IMR-90 (cell line): ENCODE measurements around the gene TCEA2. TPM values are rescaled to one million over a fixed set of nuclear protein-coding genes. Genes with fewer than 3 reads are reported as not detected.

ENCODE experiments used
- ATAC-seq: fragments of 200-7000 bp; cut with Tn5 transposase; 2 replicates; pipeline ENCODE4 v1.9.1; 2020; ENCODE audit warnings: low read depth, mild to moderate bottlenecking, moderate library complexity
- BruUV-seq: library from RNA; stranded (reverse); fragments of 400-500 nt; replicated peaks from 2 replicates; lab custom pipeline; 2021; lab: Mats Ljungman, UMichigan
- CTCF ChIA-PET: fragments of 300-600 bp; formaldehyde crosslinking; extraction: SDS; loops from one replicate; lab custom pipeline; 2021; ENCODE audit warnings: antibody characterized with exemption; lab: Yijun Ruan, JAX
- POLR2A ChIA-PET: fragments of 300-600 bp; sonication (Branson Sonifier 250); formaldehyde crosslinking; loops from one replicate; lab custom pipeline; 2022; ENCODE audit warnings: antibody characterized with exemption; ENCODE audit not compliant: unreplicated experiment; lab: Charles Lee
- DNase-seq: peaks from one replicate; pipeline ENCODE4 v3.0.0; 2013
- H2AFZ ChIP-seq: replicated peaks from 2 replicates; pipeline ENCODE3; 2013; ENCODE audit warnings: low read length, mild to moderate bottlenecking; ENCODE audit not compliant: poor library complexity
- H2AK5ac ChIP-seq: 2 replicates; pipeline ENCODE4 v1.6.1; 2013; ENCODE audit warnings: low read depth, low read length, inconsistent platforms
- H2AK9ac ChIP-seq: replicated peaks from 2 replicates; pipeline ENCODE3; 2013; ENCODE audit warnings: mild to moderate bottlenecking, low read depth, low read length, moderate library complexity; ENCODE audit not compliant: poor library complexity
- H2BK120ac ChIP-seq: 2 replicates; pipeline ENCODE4 v1.6.1; 2013; ENCODE audit warnings: low read depth, low read length, inconsistent platforms
- H2BK15ac ChIP-seq: 3 replicates; pipeline ENCODE4 v1.6.1; 2013; ENCODE audit warnings: low read depth, low read length, inconsistent platforms
- H2BK20ac ChIP-seq: 2 replicates; pipeline ENCODE4 v1.6.1; 2013; ENCODE audit warnings: low read depth, mild to moderate bottlenecking, inconsistent platforms, low read length, moderate library complexity
- H2BK5ac ChIP-seq: 2 replicates; pipeline ENCODE4 v1.6.1; 2013; ENCODE audit warnings: mild to moderate bottlenecking, low read depth, low read length, inconsistent platforms; ENCODE audit not compliant: poor library complexity, severe bottlenecking
- H3K14ac ChIP-seq: replicated peaks from 2 replicates; pipeline ENCODE4 v1.6.1; 2013; ENCODE audit warnings: low read depth, low read length, inconsistent platforms
- H3K18ac ChIP-seq: 2 replicates; pipeline ENCODE4 v1.6.1; 2013; ENCODE audit warnings: low read depth, low read length, control low read depth
- H3K23ac ChIP-seq: 2 replicates; pipeline ENCODE4 v1.6.1; 2013; ENCODE audit warnings: low read depth, low read length, inconsistent platforms
- H3K27ac ChIP-seq: 2 replicates; pipeline ENCODE4 v1.5.1; 2013; ENCODE audit warnings: mild to moderate bottlenecking, control low read depth, low read length; ENCODE audit not compliant: insufficient read depth
- H3K27me3 ChIP-seq: 2 replicates; pipeline ENCODE4 v1.6.1; 2013; ENCODE audit warnings: low read length; ENCODE audit not compliant: control insufficient read depth, insufficient read depth
- H3K36me3 ChIP-seq: 2 replicates; pipeline ENCODE4 v1.6.1; 2013; ENCODE audit warnings: low read length, mixed read lengths; ENCODE audit not compliant: control insufficient read depth, insufficient read depth
- H3K4ac ChIP-seq: 2 replicates; pipeline ENCODE4 v1.6.1; 2013; ENCODE audit warnings: low read depth, low read length, inconsistent platforms
- H3K4me1 ChIP-seq: 2 replicates; pipeline ENCODE4 v1.6.1; 2013; ENCODE audit warnings: low read length, mixed read lengths; ENCODE audit not compliant: control insufficient read depth, insufficient read depth
- H3K4me2 ChIP-seq: 2 replicates; pipeline ENCODE4 v1.6.1; 2013; ENCODE audit warnings: low read depth, mild to moderate bottlenecking, control low read depth, low read length, moderate library complexity
- H3K4me3 ChIP-seq: 2 replicates; pipeline ENCODE4 v1.5.1; 2013; ENCODE audit warnings: low read depth, mild to moderate bottlenecking, control low read depth, low read length, moderate library complexity; ENCODE audit not compliant: insufficient read depth
- H3K56ac ChIP-seq: 2 replicates; pipeline ENCODE4 v1.6.1; 2013; ENCODE audit warnings: low read length, inconsistent platforms; ENCODE audit not compliant: insufficient read depth; ENCODE audit errors: extremely low read depth
- H3K79me1 ChIP-seq, 2 experiments: 2 replicates each; pipeline ENCODE4 v1.6.1; 2013; ENCODE audit warnings: low read length in 2 of 2, inconsistent platforms in 1 of 2, low read depth in 1 of 2
- H3K9ac ChIP-seq: 2 replicates; pipeline ENCODE4 v1.6.1; 2013; ENCODE audit warnings: low read depth, low read length, control low read depth
- H3K9me1 ChIP-seq: 2 replicates; pipeline ENCODE4 v1.6.1; 2013; ENCODE audit warnings: low read length, inconsistent platforms; ENCODE audit not compliant: insufficient read depth
- H3K9me3 ChIP-seq: 2 replicates; pipeline ENCODE4 v1.6.1; 2013; ENCODE audit warnings: low read length; ENCODE audit not compliant: control insufficient read depth, insufficient read depth
- H4K20me1 ChIP-seq: 2 replicates; pipeline ENCODE4 v1.6.1; 2013; ENCODE audit warnings: low read length, inconsistent platforms; ENCODE audit not compliant: insufficient read depth
- H4K5ac ChIP-seq: 2 replicates; pipeline ENCODE4 v1.6.1; 2013; ENCODE audit warnings: mild to moderate bottlenecking, low read depth, low read length, control low read depth
- H4K8ac ChIP-seq, 2 experiments: 2 replicates each; pipeline ENCODE4 v1.6.1; 2013; ENCODE audit warnings: low read depth in 2 of 2, low read length in 2 of 2, control low read depth in 1 of 2, inconsistent platforms in 1 of 2
- H4K91ac ChIP-seq: 2 replicates; pipeline ENCODE4 v1.6.1; 2013; ENCODE audit warnings: low read depth, low read length, inconsistent platforms; ENCODE audit not compliant: insufficient read depth
- BHLHE40 ChIP-seq: fragments of 150-350 bp; IDR thresholded peaks from 2 replicates; pipeline ENCODE4 v1.6.1; 2016; ENCODE audit warnings: mild to moderate bottlenecking, low read depth, low read length
- FOS ChIP-seq: fragments of 150-350 bp; IDR thresholded peaks from 2 replicates; pipeline ENCODE4 v1.6.1; 2016; ENCODE audit warnings: low read depth, low read length
- NFE2L2 ChIP-seq: fragments of 150-350 bp; IDR thresholded peaks from 2 replicates; pipeline ENCODE4 v1.6.1; 2016; ENCODE audit warnings: low read depth, mild to moderate bottlenecking, low read length
- RFX5 ChIP-seq: IDR thresholded peaks from 2 replicates; pipeline ENCODE4 v1.8.0; 2012; ENCODE audit warnings: low read depth, mild to moderate bottlenecking, low read length, moderate library complexity
- WGBS, 2 experiments: methylation state at CpG; one replicate each; pipeline versions ENCODE4 v1.1.5 to v1.1.7; 2013; ENCODE audit warnings: missing lambda C conversion rate in 2 of 2; ENCODE audit not compliant: insufficient read length in 1 of 2; ENCODE audit errors: extremely low coverage in 2 of 2; 5-methylcytosine and 5-hydroxymethylcytosine counted together
- dilution Hi-C: fragments of 300-500 bp; cut with HindIII; formaldehyde crosslinking; loops from one replicate; pipeline ENCODE4 v1.14.3; 2018; ENCODE audit warnings: low sequenced_read_pairs; ENCODE audit not compliant: unreplicated experiment
- in situ Hi-C: fragments of 300-500 bp; cut with MboI; formaldehyde crosslinking; loops from 3 replicates; pipeline ENCODE4 v1.14.3; 2019; ENCODE audit warnings: low sequenced_read_pairs, inconsistent platforms, mixed read lengths
- intact Hi-C: fragments of 100-400 bp; cut with micrococcal nuclease; formaldehyde crosslinking; loops from 2 replicates; pipeline ENCODE4 v1.10.0; 2022
- microRNA-seq, 2 experiments: library from miRNA; stranded (forward) in 1 of 2; unstranded in 1 of 2; fragments of 10-50 nt in 1 of 2; fragments of <30 nt in 1 of 2; gene quantifications in 1 of 2; microRNA quantifications in 1 of 2; one replicate each; pipeline versions ENCODE3 to v1.1.0; 2013 to 2020; ENCODE audit not compliant: insufficient read depth in 1 of 2, insufficient read length in 1 of 2, unreplicated experiment in 1 of 2
- polyA plus RNA-seq, 3 experiments: library from polyadenylated mRNA; depleted of rRNA; stranded (reverse); fragments of >200 nt; gene quantifications; 2 replicates each; pipeline ENCODE4 v1.2.3, GENCODE V29; 2012; ENCODE audit warnings: low replicate concordance in 1 of 3
- small RNA-seq, 5 experiments: library from RNA; depleted of rRNA; stranded (forward); fragments of <200 nt; gene quantifications; one replicate each; pipeline ENCODE3, GENCODE V24; 2012
- total RNA-seq: library from RNA; depleted of rRNA; stranded (reverse); fragments of >200 nt; gene quantifications from 2 replicates; pipeline ENCODE4 v1.2.3, GENCODE V29; 2012; rRNA removed
- TF ChIP-seq, protein P1 (sequence below): conservative IDR thresholded peaks from 2 replicates; pipeline ENCODE4 v1.5.1; 2012; ENCODE audit warnings: mild to moderate bottlenecking, low read depth, low read length, improper control_type of control experiment

The TCEA2 gene
- total and polyA plus RNA-seq, 2 of the 4 experiments (the other 2 are of a cell fraction): 9.3 to 30.0 TPM

DNA sequence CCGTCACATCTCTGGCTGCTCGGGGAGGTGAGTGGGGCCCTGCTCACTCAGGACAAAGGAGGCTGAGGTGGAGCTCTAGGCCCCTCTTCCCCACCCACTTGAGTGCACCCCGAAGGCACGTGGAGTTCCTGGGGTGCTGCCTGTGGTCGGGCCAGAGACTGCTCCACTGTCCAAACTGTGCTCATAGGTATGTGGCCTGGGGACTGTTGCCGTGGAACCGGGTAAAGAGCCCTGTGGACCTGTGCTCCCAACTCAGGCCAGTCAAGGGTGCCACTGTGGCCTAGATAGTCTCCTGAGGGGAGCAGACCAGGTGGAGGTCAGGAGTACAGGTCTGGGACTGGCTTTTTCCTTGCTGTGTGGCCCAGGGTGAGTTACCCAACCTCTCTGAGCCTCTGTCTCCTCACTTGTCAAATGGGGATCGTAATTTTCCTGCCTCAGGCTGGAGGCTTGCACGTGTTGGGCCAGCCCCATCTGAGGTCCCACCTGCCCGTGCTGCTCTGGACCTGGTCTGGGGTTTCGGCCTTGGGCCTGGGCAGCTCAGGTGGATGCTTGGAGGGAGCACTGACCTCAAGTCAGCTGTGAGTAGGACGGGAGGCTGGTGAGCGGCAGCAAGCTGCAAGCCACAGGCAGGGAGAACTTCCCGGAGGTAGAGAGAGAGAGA is 56.8 kb downstream of the TCEA2 start (continued):
- no peak for TF ChIP-seq BHLHE40

- no TSS peak for BruUV-seq
- Histone ChIP-seq H3K36me3 (no peaks in the 10 kb centered on the region), H3K9ac (no peak overlapping the region), H2BK120ac (no peak overlapping the region), H3K4ac (no peak overlapping the region), H3K56ac (no peak overlapping the region), H4K5ac (no peak overlapping the region), H2AK5ac (no peak overlapping the region), H3K18ac (no peak overlapping the region), H3K27ac (no peak overlapping the region), H3K4me3 (no peak overlapping the region), H2AK9ac (no peak overlapping the region), H3K9me1 (no peaks in the 10 kb centered on the region), H3K27me3 (peaks cover 22% of the 10 kb centered on the region), H2AFZ (no peak overlapping the region), H2BK5ac (no peak overlapping the region), H3K79me1 (no peaks in the 10 kb centered on the region), H4K20me1 (no peaks in the 10 kb centered on the region), H2BK20ac (no peak overlapping the region), H3K4me2 (no peak overlapping the region), H2BK15ac (no peak overlapping the region), H3K14ac (no peak overlapping the region), H3K4me1 (no peaks in the 10 kb centered on the region), H3K23ac (no peak overlapping the region), H4K91ac (no peak overlapping the region), H3K9me3 (no peaks in the 10 kb centered on the region), H4K8ac (no peak overlapping the region)
- dilution Hi-C loops: no loop called here
- ChIA-PET POLR2A (no interaction called here), CTCF (interaction anchor here (2.0 kb wide), 1 partner anchor 83 kb away, joined by 8 read pairs; no protein-coding TSS in a partner anchor)
- DNase-seq: no peak
- TF ChIP-seq RFX5 (no peak), NFE2L2 (no peak), FOS (no peak)
- TF ChIP-seq, protein P1, sequence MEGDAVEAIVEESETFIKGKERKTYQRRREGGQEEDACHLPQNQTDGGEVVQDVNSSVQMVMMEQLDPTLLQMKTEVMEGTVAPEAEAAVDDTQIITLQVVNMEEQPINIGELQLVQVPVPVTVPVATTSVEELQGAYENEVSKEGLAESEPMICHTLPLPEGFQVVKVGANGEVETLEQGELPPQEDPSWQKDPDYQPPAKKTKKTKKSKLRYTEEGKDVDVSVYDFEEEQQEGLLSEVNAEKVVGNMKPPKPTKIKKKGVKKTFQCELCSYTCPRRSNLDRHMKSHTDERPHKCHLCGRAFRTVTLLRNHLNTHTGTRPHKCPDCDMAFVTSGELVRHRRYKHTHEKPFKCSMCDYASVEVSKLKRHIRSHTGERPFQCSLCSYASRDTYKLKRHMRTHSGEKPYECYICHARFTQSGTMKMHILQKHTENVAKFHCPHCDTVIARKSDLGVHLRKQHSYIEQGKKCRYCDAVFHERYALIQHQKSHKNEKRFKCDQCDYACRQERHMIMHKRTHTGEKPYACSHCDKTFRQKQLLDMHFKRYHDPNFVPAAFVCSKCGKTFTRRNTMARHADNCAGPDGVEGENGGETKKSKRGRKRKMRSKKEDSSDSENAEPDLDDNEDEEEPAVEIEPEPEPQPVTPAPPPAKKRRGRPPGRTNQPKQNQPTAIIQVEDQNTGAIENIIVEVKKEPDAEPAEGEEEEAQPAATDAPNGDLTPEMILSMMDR: no peak
- in situ Hi-C loops: no loop called here
- intact Hi-C loops: no loop called here
- no CpG with 5 or more reads among the region's 12 CpGs for WGBS, 2 experiments
- no peak for ATAC-seq
These were observed 58.6 kb downstream of the TCEA2 start for GRCh38 chr20:64121586-64121985.

Small RNA genes lying within 50 kb of the gene (microRNA-seq; reads per million reads assigned to microRNA genes)
- not detected for gene AL355803.1 (ENCODE audit: insufficient read depth, insufficient read length)
- gene MIR6813 (ENCODE audit: insufficient read depth in 1 of 2, insufficient read length in 1 of 2, unreplicated experiment in 1 of 2): 0 to 1.1 reads per million in 2 experiments

Small RNA genes lying within 50 kb of the gene (small RNA-seq; reads per million reads assigned to genes)
- 0 reads per million in 5 experiments for gene AL355803.1
- gene MIR6813: 0 to 1.2 (median 0.51) reads per million in 5 experiments

Other genes with a start within 250 kb of the TCEA2 start
- 14.9 and 15.3 TPM in 2 replicates for gene ZBTB46, start 231.9 kb upstream of the TCEA2 start, total RNA-seq
- 4.2 and 4.3 TPM in 2 replicates for gene ZBTB46, start 231.9 kb upstream of the TCEA2 start, polyA plus RNA-seq (2012; rRNA removed)
- not detected in 2 replicates for gene ABHD16B, start 201.7 kb upstream of the TCEA2 start, total RNA-seq
- gene ABHD16B, start 201.7 kb upstream of the TCEA2 start, polyA plus RNA-seq (2012; rRNA removed): 0.05 TPM in 1 of 2 replicates, not detected in the other
- 113 and 119 TPM in 2 replicates for gene TPD52L2, start 197.9 kb upstream of the TCEA2 start, total RNA-seq
- gene TPD52L2, start 197.9 kb upstream of the TCEA2 start, polyA plus RNA-seq (2012; rRNA removed): 189 and 191 TPM in 2 replicates
- 45.2 and 46.9 TPM in 2 replicates for gene DNAJC5, start 168.1 kb upstream of the TCEA2 start, total RNA-seq
- 35.6 and 36.3 TPM in 2 replicates for gene DNAJC5, start 168.1 kb upstream of the TCEA2 start, polyA plus RNA-seq (2012; rRNA removed)
- 16.7 and 18.3 TPM in 2 replicates for gene UCKL1, start 106.8 kb upstream of the TCEA2 start, total RNA-seq
- 54.7 and 58.6 TPM in 2 replicates for gene UCKL1, start 106.8 kb upstream of the TCEA2 start, polyA plus RNA-seq (2012; rRNA removed)
- gene ZNF512B, start 93.3 kb upstream of the TCEA2 start, total RNA-seq: 6.4 and 6.5 TPM in 2 replicates
- gene ZNF512B, start 93.3 kb upstream of the TCEA2 start, polyA plus RNA-seq (2012; rRNA removed): 15.6 and 15.9 TPM in 2 replicates
- gene SAMD10, start 83.6 kb upstream of the TCEA2 start, total RNA-seq: 0.54 and 0.56 TPM in 2 replicates
- 4.0 and 4.1 TPM in 2 replicates for gene SAMD10, start 83.6 kb upstream of the TCEA2 start, polyA plus RNA-seq (2012; rRNA removed)
- gene PRPF6, start 82.1 kb upstream of the TCEA2 start, total RNA-seq: 68.6 and 71.3 TPM in 2 replicates
- gene PRPF6, start 82.1 kb upstream of the TCEA2 start, polyA plus RNA-seq (2012; rRNA removed): 38.5 and 43.5 TPM in 2 replicates
- gene C20orf204, start 27.0 kb upstream of the TCEA2 start, total RNA-seq: 0.18 and 0.28 TPM in 2 replicates
- 0.09 and 0.11 TPM in 2 replicates for gene C20orf204, start 27.0 kb upstream of the TCEA2 start, polyA plus RNA-seq (2012; rRNA removed)
- gene SOX18, start 13.6 kb upstream of the TCEA2 start, total RNA-seq: not detected in 2 replicates
- gene SOX18, start 13.6 kb upstream of the TCEA2 start, polyA plus RNA-seq (2012; rRNA removed): not detected in 2 replicates
- 7.7 and 8.1 TPM in 2 replicates for gene RGS19, start 16.3 kb downstream of the TCEA2 start, total RNA-seq
- 17.5 and 21.5 TPM in 2 replicates for gene RGS19, start 16.3 kb downstream of the TCEA2 start, polyA plus RNA-seq (2012; rRNA removed)
- 0.28 and 0.36 TPM in 2 replicates for gene OPRL1, start 16.9 kb downstream of the TCEA2 start, total RNA-seq
- gene OPRL1, start 16.9 kb downstream of the TCEA2 start, polyA plus RNA-seq (2012; rRNA removed): 1.1 and 1.2 TPM in 2 replicates
- gene LKAAEAR1, start 21.2 kb downstream of the TCEA2 start, total RNA-seq: not detected in 2 replicates
- 0.16 and 0.21 TPM in 2 replicates for gene LKAAEAR1, start 21.2 kb downstream of the TCEA2 start, polyA plus RNA-seq (2012; rRNA removed)
- not detected in 2 replicates for gene NPBWR2, start 44.4 kb downstream of the TCEA2 start, total RNA-seq
- not detected in 2 replicates for gene NPBWR2, start 44.4 kb downstream of the TCEA2 start, polyA plus RNA-seq (2012; rRNA removed)
- not detected in 2 replicates for gene MYT1, start 101.3 kb downstream of the TCEA2 start, total RNA-seq
- not detected in 2 replicates for gene MYT1, start 101.3 kb downstream of the TCEA2 start, polyA plus RNA-seq (2012; rRNA removed)
- gene PCMTD2, start 192.6 kb downstream of the TCEA2 start, total RNA-seq: 28.3 and 30.3 TPM in 2 replicates
- 20.2 and 23.6 TPM in 2 replicates for gene PCMTD2, start 192.6 kb downstream of the TCEA2 start, polyA plus RNA-seq (2012; rRNA removed)